H9 (cell line): Measurements from ENCODE around the gene AKT3. TPM values are rescaled to one million over a fixed set of nuclear protein-coding genes. Genes with fewer than 3 reads are reported as not detected.
A peak's percentile ranks its signal among the peaks of the same experiment; 100 is the strongest.

Source experiments
- DNase-seq: peaks from one replicate; pipeline ENCODE4 v3.0.0-alpha.2; 2017
- H2AFZ ChIP-seq: one replicate; pipeline ENCODE4 v1.6.1; 2013; ENCODE audit warnings: mild to moderate bottlenecking, low read length, control low read depth, moderate library complexity
- H2AK5ac ChIP-seq: 2 replicates; pipeline ENCODE4 v1.6.1; 2013; ENCODE audit warnings: low read length, control low read depth, mixed read lengths; ENCODE audit not compliant: insufficient read length
- H2BK120ac ChIP-seq: one replicate; pipeline ENCODE4 v1.6.1; 2013; ENCODE audit warnings: low read depth, mild to moderate bottlenecking, low read length, control low read depth, inconsistent platforms; ENCODE audit not compliant: poor library complexity, severe bottlenecking
- H2BK12ac ChIP-seq: 2 replicates; pipeline ENCODE4 v1.6.1; 2013; ENCODE audit warnings: low read length, control low read depth, mixed read lengths, low read depth; ENCODE audit not compliant: insufficient read length
- H2BK15ac ChIP-seq: 2 replicates; pipeline ENCODE4 v1.6.1; 2013; ENCODE audit warnings: low read depth, low read length, control low read depth
- H2BK20ac ChIP-seq: one replicate; pipeline ENCODE4 v1.6.1; 2013; ENCODE audit warnings: low read depth, mild to moderate bottlenecking, low read length, control low read depth, inconsistent platforms; ENCODE audit not compliant: poor library complexity, severe bottlenecking
- H2BK5ac ChIP-seq: 2 replicates; pipeline ENCODE4 v1.6.1; 2013; ENCODE audit warnings: low read length, control low read depth, mixed read lengths; ENCODE audit not compliant: insufficient read length
- H3K14ac ChIP-seq: 2 replicates; pipeline ENCODE4 v1.6.1; 2013; ENCODE audit warnings: low read length, control low read depth; ENCODE audit not compliant: insufficient read depth
- H3K18ac ChIP-seq: 2 replicates; pipeline ENCODE4 v1.6.1; 2013; ENCODE audit warnings: low read depth, mild to moderate bottlenecking, mixed read lengths, low read length, control low read depth; ENCODE audit not compliant: insufficient read length
- H3K23ac ChIP-seq: 2 replicates; pipeline ENCODE4 v1.6.1; 2013; ENCODE audit warnings: low read length, control low read depth, mixed read lengths, low read depth; ENCODE audit not compliant: insufficient read length
- H3K23me2 ChIP-seq: 2 replicates; pipeline ENCODE4 v1.6.1; 2013; ENCODE audit warnings: low read depth, mild to moderate bottlenecking, mixed read lengths, low read length, control low read depth; ENCODE audit not compliant: insufficient read length, poor library complexity, severe bottlenecking
- H3K27ac ChIP-seq: 2 replicates; pipeline ENCODE4 v1.5.1; 2013; ENCODE audit warnings: low read length, control low read depth, mixed read lengths, low read depth; ENCODE audit not compliant: insufficient read length
- H3K27me3 ChIP-seq: 2 replicates; pipeline ENCODE4 v1.6.1; 2013; ENCODE audit warnings: low read length, control low read depth, inconsistent platforms; ENCODE audit not compliant: insufficient read depth
- H3K4ac ChIP-seq: 2 replicates; pipeline ENCODE4 v1.6.1; 2013; ENCODE audit warnings: low read depth, mild to moderate bottlenecking, control low read depth, inconsistent platforms, low read length, moderate library complexity
- H3K4me1 ChIP-seq: 2 replicates; pipeline ENCODE4 v1.6.1; 2013; ENCODE audit warnings: low read length, control low read depth, inconsistent platforms; ENCODE audit not compliant: insufficient read depth
- H3K4me2 ChIP-seq: 2 replicates; pipeline ENCODE4 v1.6.1; 2013; ENCODE audit warnings: low read length, control low read depth, mixed read lengths; ENCODE audit not compliant: insufficient read length, insufficient read depth
- H3K56ac ChIP-seq: 2 replicates; pipeline ENCODE4 v1.6.1; 2013; ENCODE audit warnings: low read depth, mild to moderate bottlenecking, mixed read lengths, low read length, control low read depth; ENCODE audit not compliant: insufficient read length
- H3K79me1 ChIP-seq: 2 replicates; pipeline ENCODE4 v1.6.1; 2013; ENCODE audit warnings: low read depth, mild to moderate bottlenecking, moderate library complexity, low read length, control low read depth, inconsistent platforms; ENCODE audit not compliant: insufficient read depth, poor library complexity, severe bottlenecking
- H3K79me2 ChIP-seq: 2 replicates; pipeline ENCODE4 v1.6.1; 2013; ENCODE audit warnings: low read length, control low read depth, inconsistent platforms; ENCODE audit not compliant: insufficient read depth
- H3K9ac ChIP-seq: 2 replicates; pipeline ENCODE4 v1.6.1; 2013; ENCODE audit warnings: low read length, control low read depth, mixed read lengths; ENCODE audit not compliant: insufficient read length; ENCODE audit errors: extremely low read depth
- H3K9me3 ChIP-seq: one replicate; pipeline ENCODE4 v1.6.1; 2013; ENCODE audit warnings: low read depth, low read length, inconsistent platforms; ENCODE audit not compliant: control insufficient read depth
- H3T11ph ChIP-seq: one replicate; pipeline ENCODE4 v1.6.1; 2013; ENCODE audit warnings: mild to moderate bottlenecking, low read length, control low read depth, inconsistent platforms
- H4K20me1 ChIP-seq: one replicate; pipeline ENCODE4 v1.6.1; 2013; ENCODE audit not compliant: control insufficient read depth, insufficient read length, insufficient read depth
- H4K5ac ChIP-seq: 2 replicates; pipeline ENCODE4 v1.6.1; 2013; ENCODE audit warnings: low read depth, mild to moderate bottlenecking, mixed read lengths, low read length, control low read depth; ENCODE audit not compliant: insufficient read length
- H4K8ac ChIP-seq: replicated peaks from 2 replicates; pipeline ENCODE4 v1.6.1; 2013; ENCODE audit warnings: low read length, control low read depth, mixed read lengths, low read depth; ENCODE audit not compliant: insufficient read length
- H4K91ac ChIP-seq: 2 replicates; pipeline ENCODE4 v1.6.1; 2013; ENCODE audit warnings: low read depth, mild to moderate bottlenecking, moderate library complexity, mixed read lengths, low read length, control low read depth; ENCODE audit not compliant: insufficient read length
- H3K27ac Mint-ChIP-seq, 3 experiments: 2 replicates in 2 of 3; 3 replicates in 1 of 3; pipeline ENCODE4 v1.8.0; 2020 to 2021; ENCODE audit warnings: mixed read lengths in 3 of 3, mild to moderate bottlenecking in 1 of 3, moderate library complexity in 1 of 3
- H3K27me3 Mint-ChIP-seq: 2 replicates; pipeline ENCODE4 v1.8.0; 2021; ENCODE audit warnings: low read depth, mild to moderate bottlenecking, moderate library complexity, mixed read lengths
- H3K36me3 Mint-ChIP-seq, 3 experiments: 2 replicates in 2 of 3; 3 replicates in 1 of 3; pipeline ENCODE4 v1.8.0; 2020 to 2021; ENCODE audit warnings: low read depth in 3 of 3, mixed read lengths in 3 of 3; ENCODE audit not compliant: insufficient read depth in 1 of 3
- H3K4me1 Mint-ChIP-seq, 2 experiments: 2 replicates each; pipeline ENCODE4 v1.8.0; 2020; ENCODE audit warnings: mixed read lengths in 2 of 2
- H3K4me3 Mint-ChIP-seq, 2 experiments: 2 replicates in 1 of 2; 3 replicates in 1 of 2; pipeline ENCODE4 v1.8.0; 2020 to 2021; ENCODE audit warnings: mild to moderate bottlenecking in 2 of 2, mixed read lengths in 2 of 2, moderate library complexity in 1 of 2
- H3K9me3 Mint-ChIP-seq, 2 experiments: 2 replicates in 1 of 2; 3 replicates in 1 of 2; pipeline ENCODE4 v1.8.0; 2020; ENCODE audit warnings: mild to moderate bottlenecking in 2 of 2, mixed read lengths in 2 of 2, moderate library complexity in 1 of 2
- CTCF ChIP-seq: fragments of 200-600 bp; sonication (generic); conservative IDR thresholded peaks from 3 replicates; pipeline ENCODE4 v1.8.0; 2021; ENCODE audit warnings: antibody characterized with exemption, mild to moderate bottlenecking
- total RNA-seq: library from RNA; stranded (reverse); gene quantifications from 2 replicates; pipeline ENCODE4 v1.2.1, GENCODE V29; 2021

AKT3 gene
- total RNA-seq, 1 experiment from 2014 or later: 27.8 TPM

GRCh38 chr1:243557866-243558265, 292.2 kb downstream of the AKT3 start:
- Histone ChIP-seq H4K91ac (no peak overlapping the region), H3K23me2 (no peaks in the 10 kb centered on the region), H3K14ac (no peak overlapping the region), H3K27me3 (no peaks in the 10 kb centered on the region), H4K5ac (no peak overlapping the region), H2BK5ac (no peak overlapping the region), H2AFZ (no peak overlapping the region), H2BK20ac (no peak overlapping the region), H3K9ac (no peak overlapping the region), H4K8ac (no peak overlapping the region), H3K4me1 (no peaks in the 10 kb centered on the region), H3K27ac (no peak overlapping the region), H3K23ac (no peak overlapping the region), H3K4me2 (no peak overlapping the region), H3K9me3 (no peaks in the 10 kb centered on the region), H3K79me1 (no peaks in the 10 kb centered on the region), H3T11ph (no peak overlapping the region), H2AK5ac (no peak overlapping the region), H3K4ac (no peak overlapping the region), H3K18ac (no peak overlapping the region), H3K79me2 (no peaks in the 10 kb centered on the region), H2BK12ac (no peak overlapping the region), H2BK120ac (no peak overlapping the region), H2BK15ac (no peak overlapping the region), H4K20me1 (no peaks in the 10 kb centered on the region), H3K56ac (no peak overlapping the region)
- H3K4me3 Mint-ChIP-seq: no peak overlapping the region
- H3K9me3 Mint-ChIP-seq: peaks cover 5 to 7% of the 10 kb centered on the region in 2 experiments
- peaks cover 7 to 11% of the 10 kb centered on the region in 2 experiments for H3K4me1 Mint-ChIP-seq
- peak overlapping the region in 1 of 3 experiments; percentile 82; a peak in 1 of 7 replicates for H3K27ac Mint-ChIP-seq
- peaks cover 11 to 14% (median 12%) of the 10 kb centered on the region in 3 experiments for H3K36me3 Mint-ChIP-seq
- TF ChIP-seq CTCF: no peak
- H3K27me3 Mint-ChIP-seq: no peaks in the 10 kb centered on the region
- no peak for DNase-seq
